A673 (cell line): ENCODE data around the gene WNT6.
A peak's percentile ranks its signal among the peaks of the same experiment; 100 is the strongest.

Experiments used
- EZH2 ChIP-seq: fragments of 200-600 bp; sonication (generic); IDR thresholded peaks from 2 replicates; pipeline ENCODE4 v1.6.1; 2017; ENCODE audit warnings: borderline replicate concordance, low read depth, mild to moderate bottlenecking, mixed read lengths, antibody characterized with exemption, low read length; ENCODE audit not compliant: poor library complexity, severe bottlenecking
- TF ChIP-seq, protein P1 (sequence below): fragments of 300-800, 200-600 bp; sonication (generic); conservative IDR thresholded peaks from 2 replicates; pipeline ENCODE4 v1.5.1; 2017; ENCODE audit warnings: low read depth, mild to moderate bottlenecking, antibody characterized with exemption, low read length, moderate library complexity, mixed read lengths

DNA sequence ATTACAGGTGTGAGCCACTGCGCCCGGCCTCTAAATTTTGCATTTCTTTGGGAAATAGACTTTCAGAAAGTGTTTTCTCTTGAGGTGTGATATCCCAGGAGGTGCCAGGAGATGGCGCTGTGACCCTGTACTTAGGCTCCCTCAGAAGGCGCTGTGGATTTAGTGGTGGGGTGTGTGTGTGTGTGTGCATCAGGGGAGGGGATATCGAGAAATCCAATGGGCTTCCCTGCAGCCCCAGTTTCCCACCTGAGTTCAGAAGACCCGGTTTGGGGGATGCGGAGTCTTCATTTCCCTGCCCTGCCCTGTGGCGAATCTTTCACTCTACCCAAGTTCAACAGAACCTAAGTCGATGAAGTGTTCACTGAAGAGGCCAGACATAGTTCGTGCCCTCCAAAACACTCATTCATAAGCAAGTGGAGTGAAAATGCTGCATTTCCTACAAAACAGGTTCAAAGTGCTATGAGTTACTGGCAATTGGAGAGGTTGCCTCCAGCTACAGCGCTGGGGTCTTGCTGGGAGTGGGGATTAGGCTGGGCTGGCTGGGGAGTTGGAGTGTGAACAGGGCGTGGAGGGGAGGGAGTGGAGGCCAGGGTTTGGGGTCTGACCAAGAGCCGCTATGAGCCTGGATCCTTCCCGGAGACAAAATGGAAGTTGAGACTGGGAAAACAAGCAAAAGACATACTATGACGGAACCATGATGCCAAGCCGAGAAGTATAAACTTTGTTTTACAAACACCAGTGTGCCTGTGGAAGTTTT, 6.5 kb upstream of the WNT6 start:
- TF ChIP-seq, protein P1, sequence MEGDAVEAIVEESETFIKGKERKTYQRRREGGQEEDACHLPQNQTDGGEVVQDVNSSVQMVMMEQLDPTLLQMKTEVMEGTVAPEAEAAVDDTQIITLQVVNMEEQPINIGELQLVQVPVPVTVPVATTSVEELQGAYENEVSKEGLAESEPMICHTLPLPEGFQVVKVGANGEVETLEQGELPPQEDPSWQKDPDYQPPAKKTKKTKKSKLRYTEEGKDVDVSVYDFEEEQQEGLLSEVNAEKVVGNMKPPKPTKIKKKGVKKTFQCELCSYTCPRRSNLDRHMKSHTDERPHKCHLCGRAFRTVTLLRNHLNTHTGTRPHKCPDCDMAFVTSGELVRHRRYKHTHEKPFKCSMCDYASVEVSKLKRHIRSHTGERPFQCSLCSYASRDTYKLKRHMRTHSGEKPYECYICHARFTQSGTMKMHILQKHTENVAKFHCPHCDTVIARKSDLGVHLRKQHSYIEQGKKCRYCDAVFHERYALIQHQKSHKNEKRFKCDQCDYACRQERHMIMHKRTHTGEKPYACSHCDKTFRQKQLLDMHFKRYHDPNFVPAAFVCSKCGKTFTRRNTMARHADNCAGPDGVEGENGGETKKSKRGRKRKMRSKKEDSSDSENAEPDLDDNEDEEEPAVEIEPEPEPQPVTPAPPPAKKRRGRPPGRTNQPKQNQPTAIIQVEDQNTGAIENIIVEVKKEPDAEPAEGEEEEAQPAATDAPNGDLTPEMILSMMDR = peak; percentile 82
- no peak for TF ChIP-seq EZH2
